IPS DF 6.9 (cell line): Measurements from ENCODE around the gene ARHGAP42.
"Not testable (repeated sequence)": the region's sequence is repeated elsewhere in the genome, so short reads cannot be mapped to it uniquely, and the experiment has no call there.

ENCODE experiments used
- DNase-seq: peaks from one replicate; pipeline ENCODE4 v3.0.0-alpha.2; 2013; ENCODE audit warnings: low read depth, low spot score
- H3K27ac ChIP-seq: one replicate; pipeline ENCODE4 v1.5.1; 2013; ENCODE audit warnings: low read length, control low read depth
- H3K27me3 ChIP-seq: 2 replicates; pipeline ENCODE4 v1.6.1; 2013; ENCODE audit warnings: mild to moderate bottlenecking, low read length; ENCODE audit not compliant: control insufficient read depth, insufficient read depth
- H3K36me3 ChIP-seq: 2 replicates; pipeline ENCODE4 v1.6.1; 2013; ENCODE audit warnings: low read length; ENCODE audit not compliant: control insufficient read depth, insufficient read depth
- H3K4me1 ChIP-seq: 2 replicates; pipeline ENCODE4 v1.6.1; 2013; ENCODE audit warnings: low read length; ENCODE audit not compliant: control insufficient read depth, insufficient read depth
- H3K4me3 ChIP-seq: 2 replicates; pipeline ENCODE4 v1.5.1; 2013; ENCODE audit warnings: mild to moderate bottlenecking, low read length
- H3K9me3 ChIP-seq: 2 replicates; pipeline ENCODE4 v1.6.1; 2013; ENCODE audit warnings: low read length, inconsistent platforms; ENCODE audit not compliant: control insufficient read depth, insufficient read depth
- WGBS: extraction: QIAGEN DNeasy Blood & Tissue Kit; methylation state at CpG from one replicate; pipeline ENCODE4 v1.1.7; 2013; ENCODE audit warnings: mixed read lengths, missing lambda C conversion rate; ENCODE audit not compliant: insufficient read length, insufficient coverage; 5-methylcytosine and 5-hydroxymethylcytosine counted together

Gene ARHGAP42

DNA sequence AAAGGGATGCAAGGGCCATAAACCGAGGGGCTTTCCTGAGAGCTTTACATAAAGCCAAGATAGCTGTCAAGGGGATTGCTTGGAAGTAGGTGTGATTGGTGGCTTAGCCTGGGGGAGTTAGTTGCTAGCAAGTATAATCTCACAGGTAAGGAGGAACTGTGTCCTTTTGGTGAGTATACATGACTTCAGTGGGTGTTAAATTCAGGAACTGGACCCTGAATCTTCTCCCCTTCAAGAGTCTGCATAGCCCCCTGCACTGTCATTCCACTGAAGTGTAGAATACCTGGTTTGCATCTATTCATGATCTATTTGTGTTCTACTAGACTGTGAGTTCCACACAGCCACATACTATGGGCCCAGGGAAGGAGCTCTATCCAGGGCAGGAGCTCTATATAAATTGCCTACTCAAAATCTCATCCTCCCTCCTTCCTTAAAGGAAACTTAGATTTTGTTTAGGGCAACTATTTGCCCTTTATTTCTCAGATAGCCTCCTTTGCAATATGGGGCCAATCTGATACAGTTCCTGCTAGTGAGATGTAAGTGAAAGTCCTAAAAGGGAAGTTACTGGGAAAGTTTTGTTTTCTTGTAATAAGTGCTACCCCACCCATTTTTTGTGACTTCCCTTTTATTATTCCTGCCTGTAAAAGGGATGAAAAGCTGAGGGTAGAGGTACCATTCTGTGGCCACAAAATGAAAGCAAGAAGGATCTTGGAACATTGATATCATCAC, 322.0 kb downstream of the ARHGAP42 start:
- Histone ChIP-seq H3K27me3 (no peaks in the 10 kb centered on the region), H3K27ac (no peak overlapping the region), H3K4me1 (0 out of 2 replicates have a peak, but pooled peaks cover 1% of the 10 kb centered on the region), H3K4me3 (no peak overlapping the region), H3K9me3 (no peaks in the 10 kb centered on the region), H3K36me3 (no peaks in the 10 kb centered on the region)
- no peak for DNase-seq
- no CpG with 5 or more reads among the region's 1 CpG for WGBS

DNA sequence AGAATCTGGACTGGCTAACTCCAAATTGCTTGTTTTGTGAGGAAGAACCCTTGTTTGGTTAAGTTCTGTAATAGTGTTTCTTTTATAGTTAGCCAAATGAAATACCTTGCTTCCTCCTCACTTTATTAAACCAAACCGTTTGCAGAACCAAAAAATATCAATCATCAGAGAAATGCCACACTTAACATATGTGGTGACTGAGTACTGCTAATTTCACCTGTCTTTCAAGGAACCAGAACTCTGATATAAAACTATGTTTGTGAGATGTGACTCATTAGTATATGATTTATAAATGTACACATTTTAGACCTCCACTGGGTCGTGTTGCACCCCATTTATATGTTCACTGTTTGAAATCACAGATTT, 322.6 kb downstream of the ARHGAP42 start:
- Histone ChIP-seq H3K4me3 (no peak overlapping the region), H3K36me3 (no peaks in the 10 kb centered on the region), H3K27ac (no peak overlapping the region), H3K4me1 (0 out of 2 replicates have a peak, but pooled peaks cover 1% of the 10 kb centered on the region), H3K9me3 (no peaks in the 10 kb centered on the region), H3K27me3 (no peaks in the 10 kb centered on the region)
- no peak for DNase-seq
- no CpG with 5 or more reads among the region's 2 CpGs for WGBS

DNA sequence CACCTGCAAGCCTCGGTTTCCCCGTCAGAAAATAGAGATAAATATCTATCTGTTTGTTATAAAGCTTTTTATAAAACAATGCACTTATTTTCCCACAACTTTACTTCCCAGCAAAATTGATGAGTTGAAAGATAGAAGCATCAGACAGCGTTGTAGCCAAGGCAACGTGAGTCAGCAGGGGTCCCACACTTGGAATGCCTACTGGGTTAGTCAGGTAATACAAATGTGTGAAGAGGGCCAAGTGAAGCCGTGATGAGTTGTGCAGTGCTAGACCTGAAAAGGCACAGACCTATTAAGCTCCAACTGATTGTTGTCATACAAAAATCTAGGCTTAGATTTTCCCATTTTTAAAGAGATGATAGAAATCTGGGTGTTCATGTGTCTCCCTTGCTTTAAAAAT, 323.8 kb downstream of the ARHGAP42 start:
- Histone ChIP-seq H3K36me3 (no peaks in the 10 kb centered on the region), H3K27ac (no peak overlapping the region), H3K4me3 (no peak overlapping the region), H3K9me3 (no peaks in the 10 kb centered on the region), H3K27me3 (no peaks in the 10 kb centered on the region), H3K4me1 (0 out of 2 replicates have a peak, but pooled peaks cover 1% of the 10 kb centered on the region)
- no CpG with 5 or more reads among the region's 5 CpGs for WGBS
- DNase-seq, result peak; percentile 16

DNA sequence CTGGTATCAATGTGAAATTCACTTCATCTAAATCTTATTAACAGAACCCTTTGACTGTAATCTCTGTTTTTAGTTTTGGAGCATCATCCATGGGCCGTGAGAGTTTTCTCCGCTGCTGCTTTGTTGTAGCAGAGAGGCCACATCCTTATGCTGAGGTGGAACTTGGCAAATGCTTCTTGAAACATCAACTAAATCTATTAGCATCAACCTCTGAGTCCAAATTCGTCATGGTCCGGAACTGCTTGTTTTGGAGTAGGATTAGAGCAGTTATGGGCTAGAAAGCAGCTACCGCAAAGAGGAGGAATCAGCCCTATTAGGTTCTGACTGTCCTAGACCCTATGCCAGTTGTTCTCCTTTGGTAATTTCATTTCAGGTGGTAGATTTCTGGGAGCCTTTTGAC, 324.8 kb downstream of the ARHGAP42 start:
- no CpG with 5 or more reads among the region's 5 CpGs for WGBS
- Histone ChIP-seq H3K9me3 (no peaks in the 10 kb centered on the region), H3K4me3 (no peak overlapping the region), H3K36me3 (no peaks in the 10 kb centered on the region), H3K27me3 (no peaks in the 10 kb centered on the region), H3K4me1 (0 out of 2 replicates have a peak, but pooled peaks cover 1% of the 10 kb centered on the region), H3K27ac (no peak overlapping the region)
- DNase-seq, result no peak

DNA sequence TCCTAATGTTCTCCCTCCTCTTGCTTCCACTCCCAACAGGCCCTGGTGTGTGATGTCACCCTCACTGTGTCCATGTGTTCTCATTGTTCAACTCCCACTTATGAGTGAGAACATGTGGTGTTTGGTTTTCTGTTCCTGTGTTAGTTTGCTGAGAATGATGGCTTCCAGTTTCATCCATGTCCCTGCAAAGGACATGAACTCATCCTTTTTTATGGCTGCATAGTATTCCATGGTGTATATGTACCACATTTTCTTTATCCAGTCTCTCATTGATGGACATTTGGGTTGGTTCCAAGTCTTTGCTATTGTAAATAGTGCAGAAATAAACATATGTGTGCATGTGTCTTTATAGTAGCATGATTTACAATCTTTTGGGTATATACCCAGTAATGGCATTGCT, 326.6 kb downstream of the ARHGAP42 start:
- not testable (repeated sequence) for H3K36me3 ChIP-seq, H3K27ac ChIP-seq, H3K4me1 ChIP-seq, H3K27me3 ChIP-seq, H3K4me3 ChIP-seq, H3K9me3 ChIP-seq, DNase-seq

DNA sequence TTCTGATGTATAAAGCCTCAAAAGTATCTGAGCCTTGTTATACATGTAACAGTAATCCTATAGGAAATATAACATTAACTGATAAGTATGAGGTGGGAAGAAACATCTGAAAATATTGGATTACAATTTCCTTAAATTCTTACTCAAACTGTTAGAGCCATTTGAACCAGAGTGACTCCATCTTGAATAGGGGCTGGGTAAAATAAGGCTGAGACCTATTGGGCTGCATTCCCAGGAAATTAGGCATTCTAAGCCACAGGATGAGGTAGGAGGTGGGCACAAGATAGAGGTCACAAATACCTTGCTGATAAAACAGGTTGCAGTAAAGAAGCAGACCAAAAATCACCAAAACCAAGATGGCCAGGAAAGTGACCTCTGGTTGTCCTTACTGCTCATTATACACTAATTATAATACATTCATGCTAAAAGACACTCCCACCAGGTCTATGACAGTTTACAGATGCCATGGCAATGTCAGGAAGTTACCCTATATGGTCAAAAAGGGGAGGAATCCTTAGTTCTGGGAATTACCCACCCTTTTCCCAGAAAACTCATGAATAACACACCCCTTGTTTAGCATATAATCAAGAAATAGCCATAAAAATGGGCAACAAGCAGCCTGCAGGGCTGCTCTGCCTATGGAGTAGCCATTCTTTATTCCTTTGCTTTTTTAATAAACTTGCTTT, 327.7 kb downstream of the ARHGAP42 start:
- Histone ChIP-seq H3K4me1 (0 out of 2 replicates have a peak, but pooled peaks cover 1% of the 10 kb centered on the region), H3K4me3 (no peak overlapping the region), H3K27me3 (no peaks in the 10 kb centered on the region), H3K9me3 (no peaks in the 10 kb centered on the region), H3K27ac (no peak overlapping the region), H3K36me3 (no peaks in the 10 kb centered on the region)
- no peak for DNase-seq

DNA sequence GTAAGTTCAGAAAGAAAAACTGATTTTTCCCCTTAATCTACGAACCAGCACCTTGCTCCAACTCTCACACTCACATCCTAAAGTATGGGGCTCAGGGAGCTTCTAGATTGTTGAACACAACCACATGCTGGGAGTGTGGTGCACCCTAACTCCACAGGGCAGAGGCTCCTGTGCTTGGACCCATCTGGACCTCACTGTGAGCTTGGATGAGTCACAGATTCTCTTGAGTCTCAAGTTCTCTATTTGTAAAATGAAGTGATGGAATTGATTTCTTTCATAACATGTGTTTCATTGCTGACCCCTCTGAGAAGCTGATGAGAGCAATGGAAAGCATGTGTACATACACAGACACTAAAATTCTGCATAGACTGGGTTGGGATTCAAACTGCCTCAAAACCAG, 332.8 kb downstream of the ARHGAP42 start:
- Histone ChIP-seq H3K27me3 (no peaks in the 10 kb centered on the region), H3K36me3 (no peaks in the 10 kb centered on the region), H3K27ac (no peak overlapping the region), H3K4me3 (no peak overlapping the region), H3K9me3 (no peaks in the 10 kb centered on the region), H3K4me1 (no peaks in the 10 kb centered on the region)
- WGBS, result no CpG with 5 or more reads among the region's 1 CpG
- DNase-seq, result no peak

DNA sequence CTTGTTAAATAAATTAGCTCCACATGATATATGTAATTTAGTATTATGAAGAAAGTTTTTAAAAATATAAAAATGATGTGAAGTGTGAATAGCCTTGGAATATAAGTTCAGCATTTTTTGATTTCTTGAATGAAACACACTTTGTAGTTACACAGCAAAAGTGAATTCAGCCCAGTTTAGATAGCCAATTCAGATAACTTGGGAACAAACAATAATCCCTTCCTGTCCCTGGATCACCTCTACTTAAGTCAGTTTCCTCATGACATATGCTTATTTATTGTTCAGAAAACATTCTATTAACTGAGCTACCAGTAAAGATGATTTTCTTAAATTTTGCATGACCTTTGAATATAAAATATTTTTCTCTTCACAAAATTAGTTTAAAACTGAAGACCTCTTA, 335.2 kb downstream of the ARHGAP42 start:
- no peaks in the 10 kb centered on the region for H3K9me3 ChIP-seq
- H3K27ac ChIP-seq, result no peak overlapping the region
- H3K36me3 ChIP-seq, result no peaks in the 10 kb centered on the region
- H3K4me3 ChIP-seq, result no peak overlapping the region
- no peaks in the 10 kb centered on the region for H3K4me1 ChIP-seq
- no peaks in the 10 kb centered on the region for H3K27me3 ChIP-seq
- DNase-seq, result no peak

DNA sequence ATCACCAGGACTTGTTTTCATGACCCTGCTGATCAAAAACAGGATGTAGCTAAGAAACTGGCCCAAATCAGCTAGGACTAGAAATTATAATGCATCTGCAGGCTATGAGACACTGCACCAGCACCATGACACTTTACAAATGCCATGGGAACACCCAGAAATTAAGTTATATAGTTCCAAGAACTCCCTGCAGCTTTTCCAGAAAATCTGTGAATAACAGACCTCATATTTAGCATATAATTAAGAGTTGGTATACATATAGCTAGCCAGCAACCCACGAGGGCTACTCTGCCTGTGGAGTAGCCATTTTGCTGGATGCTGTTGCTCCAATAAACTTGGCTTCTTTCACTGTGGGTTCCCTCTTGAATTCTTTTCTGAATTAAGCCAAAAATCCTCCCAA, 341.6 kb downstream of the ARHGAP42 start:
- no peaks in the 10 kb centered on the region for H3K4me1 ChIP-seq
- no peak for DNase-seq
- H3K36me3 ChIP-seq, result no peaks in the 10 kb centered on the region
- no peaks in the 10 kb centered on the region for H3K9me3 ChIP-seq
- H3K4me3 ChIP-seq, result no peak overlapping the region
- H3K27ac ChIP-seq, result no peak overlapping the region
- no peaks in the 10 kb centered on the region for H3K27me3 ChIP-seq
- WGBS, result no CpG with 5 or more reads among the region's 1 CpG

DNA sequence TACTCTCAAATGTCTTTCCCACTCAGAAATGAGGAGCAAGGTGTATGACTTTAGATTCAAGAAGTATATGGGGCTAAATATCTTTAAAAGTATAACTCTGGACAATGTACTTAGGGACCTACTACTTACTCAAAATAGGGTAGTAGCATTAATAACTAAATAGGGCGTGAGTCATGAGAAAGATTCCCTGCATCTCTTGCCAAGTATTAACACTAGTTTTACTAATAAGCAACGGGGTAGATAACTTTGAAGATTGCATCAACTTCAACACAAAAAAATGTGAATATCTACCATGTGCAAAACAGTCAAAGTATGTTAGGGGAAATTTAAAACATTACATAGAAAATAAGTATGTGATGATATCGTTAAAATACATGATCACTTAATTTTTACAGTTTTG, 342.9 kb downstream of the ARHGAP42 start:
- no peak overlapping the region for H3K27ac ChIP-seq
- H3K9me3 ChIP-seq, result no peaks in the 10 kb centered on the region
- H3K27me3 ChIP-seq, result no peaks in the 10 kb centered on the region
- no peak for DNase-seq
- no peaks in the 10 kb centered on the region for H3K4me1 ChIP-seq
- no peak overlapping the region for H3K4me3 ChIP-seq
- H3K36me3 ChIP-seq, result no peaks in the 10 kb centered on the region
- WGBS, result no CpG with 5 or more reads among the region's 3 CpGs

DNA sequence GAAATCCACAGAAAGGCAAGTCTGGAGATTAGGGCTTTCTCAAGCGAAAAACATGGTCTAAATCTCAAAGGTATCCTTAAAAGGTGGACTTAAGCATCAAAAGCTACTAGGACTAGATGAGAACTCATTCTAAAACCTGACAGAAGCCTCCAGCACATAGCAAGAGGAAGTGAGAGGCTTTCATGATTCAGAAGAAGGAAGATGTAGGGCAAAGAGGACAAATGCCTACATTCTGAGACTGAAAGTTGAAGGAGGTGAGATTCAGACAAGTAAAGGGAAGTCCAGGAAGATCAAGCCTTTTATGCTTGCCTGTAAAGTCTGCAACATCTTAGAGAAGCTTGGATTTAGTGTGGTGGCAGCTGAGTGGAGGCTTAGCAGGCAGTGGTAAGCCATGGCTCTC, 343.6 kb downstream of the ARHGAP42 start:
- WGBS, result no CpG with 5 or more reads among the region's 1 CpG
- no peak for DNase-seq
- Histone ChIP-seq H3K9me3 (no peaks in the 10 kb centered on the region), H3K36me3 (no peaks in the 10 kb centered on the region), H3K27me3 (no peaks in the 10 kb centered on the region), H3K4me1 (no peaks in the 10 kb centered on the region), H3K27ac (no peak overlapping the region), H3K4me3 (no peak overlapping the region)
